Ovary (tissue), 3 donors: ENCODE data around the gene IRF8.

Experiments used
- CTCF ChIP-seq, 3 donors: fragments of 450-650 bp in 2 of 3; fragments of 200-600 bp in 1 of 3; IDR thresholded peaks; one replicate each; pipeline versions ENCODE4 v1.5.1 to v1.8.0; 2016 to 2022; ENCODE audit warnings: antibody characterized with exemption in 3 of 3, mild to moderate bottlenecking in 1 of 3
- EP300 ChIP-seq: sonication (generic); formaldehyde crosslinking; IDR thresholded peaks from one replicate; pipeline ENCODE4 v1.6.1; 2017; ENCODE audit warnings: antibody characterized with exemption
- POLR2A ChIP-seq: fragments of 450-650 bp; IDR thresholded peaks from one replicate; pipeline ENCODE4 v1.6.1; 2017; ENCODE audit warnings: antibody characterized with exemption, mild to moderate bottlenecking, moderate library complexity
- donor health status: DM: no; HTN: no; CAD: no.

- no peak for TF ChIP-seq CTCF (IDR thresholded peaks at IDR 0.05)
- no peak for TF ChIP-seq EP300
- TF ChIP-seq POLR2A, result no peak
Measured at GRCh38 chr16:85959686-85960085, 60.7 kb downstream of the IRF8 start.
